ENCODE results near the gene KCTD17.

DNA sequence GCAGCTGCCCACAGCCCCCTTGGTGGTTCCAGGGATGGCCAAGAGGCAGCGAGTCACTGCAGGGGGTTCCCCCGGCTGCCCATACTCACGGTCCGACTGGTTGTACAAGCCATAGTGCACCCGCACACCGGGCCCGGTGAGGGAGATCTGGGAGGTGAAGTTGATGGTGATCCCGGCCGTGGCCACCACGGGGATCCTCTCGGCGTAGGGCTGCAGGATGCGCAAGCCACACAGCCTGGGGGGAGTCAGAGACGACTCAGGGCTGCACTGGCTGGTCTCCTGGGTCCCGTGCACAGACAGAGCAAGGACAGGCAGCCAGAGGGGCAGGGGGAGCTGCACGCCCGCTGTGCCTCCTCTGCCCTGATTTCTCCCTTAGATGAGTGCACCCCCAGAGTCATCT, 23.5 kb downstream of the KCTD17 start:
- TF ChIP-seq, protein P1, sequence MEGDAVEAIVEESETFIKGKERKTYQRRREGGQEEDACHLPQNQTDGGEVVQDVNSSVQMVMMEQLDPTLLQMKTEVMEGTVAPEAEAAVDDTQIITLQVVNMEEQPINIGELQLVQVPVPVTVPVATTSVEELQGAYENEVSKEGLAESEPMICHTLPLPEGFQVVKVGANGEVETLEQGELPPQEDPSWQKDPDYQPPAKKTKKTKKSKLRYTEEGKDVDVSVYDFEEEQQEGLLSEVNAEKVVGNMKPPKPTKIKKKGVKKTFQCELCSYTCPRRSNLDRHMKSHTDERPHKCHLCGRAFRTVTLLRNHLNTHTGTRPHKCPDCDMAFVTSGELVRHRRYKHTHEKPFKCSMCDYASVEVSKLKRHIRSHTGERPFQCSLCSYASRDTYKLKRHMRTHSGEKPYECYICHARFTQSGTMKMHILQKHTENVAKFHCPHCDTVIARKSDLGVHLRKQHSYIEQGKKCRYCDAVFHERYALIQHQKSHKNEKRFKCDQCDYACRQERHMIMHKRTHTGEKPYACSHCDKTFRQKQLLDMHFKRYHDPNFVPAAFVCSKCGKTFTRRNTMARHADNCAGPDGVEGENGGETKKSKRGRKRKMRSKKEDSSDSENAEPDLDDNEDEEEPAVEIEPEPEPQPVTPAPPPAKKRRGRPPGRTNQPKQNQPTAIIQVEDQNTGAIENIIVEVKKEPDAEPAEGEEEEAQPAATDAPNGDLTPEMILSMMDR (IDR thresholded peaks at IDR 0.05), result no peak
- TF ChIP-seq POLR2AphosphoS5 (IDR thresholded peaks at IDR 0.05; ENCODE audit: low read depth, low read length) (no peak), SIN3A (IDR thresholded peaks at IDR 0.05; ENCODE audit: borderline replicate concordance, insufficient read depth, low read depth, low read length) (no peak)

All from Panc1 (cell line).